NB4 (cell line): Measurements from ENCODE around the gene CRISPLD2.

Experiments
- DNase-seq: peaks from one replicate; pipeline ENCODE4 v3.0.0; 2010; ENCODE audit warnings: low read depth
- H3K4me3 ChIP-seq: one replicate; pipeline ENCODE4 v1.5.1; 2011; ENCODE audit warnings: mild to moderate bottlenecking, low read depth, low read length, moderate library complexity
- CTCF ChIP-seq: IDR thresholded peaks from one replicate; pipeline ENCODE4 v1.5.1; 2012; ENCODE audit warnings: low read depth, low read length
- MAX ChIP-seq: IDR thresholded peaks from 2 replicates; pipeline ENCODE4 v1.6.1; 2011; ENCODE audit warnings: low read depth, low read length
- MYC ChIP-seq: IDR thresholded peaks from 2 replicates; pipeline ENCODE4 v1.6.1; 2011; ENCODE audit warnings: low read depth, low read length
- POLR2A ChIP-seq: IDR thresholded peaks from 2 replicates; pipeline ENCODE4 v1.6.1; 2011; ENCODE audit warnings: mild to moderate bottlenecking; ENCODE audit not compliant: insufficient read length; ENCODE audit errors: extremely low read depth

The CRISPLD2 gene

GRCh38 chr16:84822990-84823389, 3.2 kb downstream of the CRISPLD2 start:
- no peak overlapping the region for H3K4me3 ChIP-seq
- no peak for DNase-seq

GRCh38 chr16:84823484-84823883, 3.7 kb downstream of the CRISPLD2 start:
- DNase-seq, result peak; percentile 40
- no peak overlapping the region for H3K4me3 ChIP-seq
- TF ChIP-seq CTCF (no peak), MYC (no peak), MAX (no peak)

More at GRCh38 chr16:84822990-84823389, 3.2 kb downstream of the CRISPLD2 start:
- TF ChIP-seq MAX (no peak), CTCF (no peak), MYC (no peak)

- no peak overlapping the region for H3K4me3 ChIP-seq
- TF ChIP-seq MAX (no peak), POLR2A (no peak), CTCF (no peak), MYC (no peak)
- no peak for DNase-seq
Observed at GRCh38 chr16:84823926-84824325, 4.1 kb downstream of the CRISPLD2 start.

- no peak overlapping the region for H3K4me3 ChIP-seq
- no peak for DNase-seq
- TF ChIP-seq MYC, result no peak
- no peak for TF ChIP-seq MAX
- TF ChIP-seq POLR2A, result no peak
- no peak for TF ChIP-seq CTCF
Observed at GRCh38 chr16:84825896-84826557, 6.2 kb downstream of the CRISPLD2 start.

GRCh38 chr16:84826558-84826941, 6.8 kb downstream of the CRISPLD2 start:
- DNase-seq, result no peak
- TF ChIP-seq POLR2A, result no peak
- TF ChIP-seq MYC, result no peak
- no peak for TF ChIP-seq CTCF
- no peak for TF ChIP-seq MAX
- H3K4me3 ChIP-seq, result no peak overlapping the region
